Thyroid gland (tissue), 4 donors: ENCODE data around the gene MAPK1. TPM values are rescaled to one million over a fixed set of nuclear protein-coding genes. Genes with fewer than 3 reads are reported as not detected.

Experiments used
- DNase-seq, 2 donors: peaks; one replicate each; pipeline ENCODE4 v3.0.0-alpha.2; 2019
- H3K27ac ChIP-seq, 3 donors: fragments of 200-600 bp; sonication (generic); 1 replicate in 2 of 3; 2 replicates in 1 of 3; pipeline ENCODE4 v1.5.1; 2016 to 2019; ENCODE audit warnings: mild to moderate bottlenecking in 1 of 3, moderate library complexity in 1 of 3
- H3K27me3 ChIP-seq: fragments of 200-600 bp; sonication (generic); one replicate; pipeline ENCODE4 v1.5.1; 2019
- H3K36me3 ChIP-seq, 2 donors: fragments of 200-600 bp; sonication (generic); one replicate each; pipeline ENCODE4 v1.5.1; 2016 to 2019
- H3K4me1 ChIP-seq, 2 donors: fragments of 200-600 bp; sonication (generic); one replicate each; pipeline ENCODE4 v1.5.1; 2017 to 2019
- H3K4me3 ChIP-seq, 3 donors: fragments of 200-600 bp; sonication (generic); replicated peaks in 1 of 3; 1 replicate in 2 of 3; 2 replicates in 1 of 3; pipeline ENCODE4 v1.5.1; 2016; ENCODE audit warnings: mild to moderate bottlenecking in 1 of 3
- H3K9me3 ChIP-seq: fragments of 200-600 bp; sonication (generic); one replicate; pipeline ENCODE4 v1.5.1; 2017
- POLR2A ChIP-seq, 2 donors: fragments of 450-650 bp; IDR thresholded peaks; one replicate each; pipeline ENCODE4 v1.6.1; 2017; ENCODE audit warnings: antibody characterized with exemption in 2 of 2, mild to moderate bottlenecking in 2 of 2, moderate library complexity in 1 of 2
- WGBS, 2 donors: methylation state at CpG; one replicate each; pipeline ENCODE4 v1.1.5; 2017; 5-methylcytosine and 5-hydroxymethylcytosine counted together
- intact Hi-C: fragments of 100-400 bp; cut with DNase I; formaldehyde crosslinking; loops from one replicate; pipeline ENCODE4 v1.15.1; 2023
- total RNA-seq, 4 donors: library from RNA; depleted of rRNA; stranded (reverse); fragments of >200 nt; gene quantifications; one replicate each; pipeline ENCODE4 v1.2.3, GENCODE V29; 2016
- TF ChIP-seq, protein P1 (sequence below), 6 experiments: fragments of 200-600 bp in 3 of 6; fragments of 450-650 bp in 3 of 6; sonication (generic) in 3 of 6; IDR thresholded peaks; one replicate each; pipeline ENCODE4 v1.5.1; 2016 to 2019; ENCODE audit warnings: antibody characterized with exemption in 6 of 6, mild to moderate bottlenecking in 2 of 6, inconsistent platforms in 1 of 6, moderate library complexity in 1 of 6

MAPK1 gene
- total RNA-seq, 4 donors from 2014 or later = 83.1 to 145 (median 97.9) TPM

DNA sequence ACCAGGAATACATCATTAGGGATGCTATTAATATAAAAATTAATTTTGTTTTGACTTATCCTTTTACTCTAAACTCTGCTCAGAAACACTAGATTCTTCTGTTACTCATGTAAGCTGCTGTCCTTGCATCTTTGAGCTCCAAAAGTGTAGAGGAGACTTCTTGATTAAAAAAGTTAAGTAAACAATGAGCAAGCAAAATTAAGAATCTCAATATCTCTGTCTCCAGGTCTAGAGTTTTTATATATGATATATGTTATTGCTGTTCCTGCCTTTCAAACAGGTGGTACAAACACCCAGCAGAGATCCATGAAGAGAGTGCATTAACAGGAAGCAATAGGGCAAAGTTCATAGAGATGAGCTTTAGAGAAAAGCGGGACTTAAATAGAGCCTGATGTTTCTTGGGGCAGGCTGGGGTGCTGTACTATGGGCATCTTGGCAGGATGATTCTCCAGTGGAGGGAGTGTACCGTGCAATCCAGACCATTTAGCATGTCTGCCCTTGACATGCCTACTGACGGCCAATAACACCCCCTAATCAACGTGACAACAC lies 6.9 kb downstream of the MAPK1 start:
- 84 to 87% methylated on average over 4 of the region's 4 CpGs for WGBS, 2 donors
- Histone ChIP-seq H3K27me3 (no peaks in the 10 kb centered on the region), H3K4me1 (peaks cover 47 to 58% of the 10 kb centered on the region in 2 donors), H3K4me3 (no peak overlapping the region), H3K27ac (no peak overlapping the region), H3K9me3 (no peaks in the 10 kb centered on the region), H3K36me3 (no peaks in the 10 kb centered on the region)
- intact Hi-C loops = loop anchor here (10.0 kb wide), 1 partner anchor 126 kb away; the partner anchor contains the start of gene YPEL1
- TF ChIP-seq, protein P1, sequence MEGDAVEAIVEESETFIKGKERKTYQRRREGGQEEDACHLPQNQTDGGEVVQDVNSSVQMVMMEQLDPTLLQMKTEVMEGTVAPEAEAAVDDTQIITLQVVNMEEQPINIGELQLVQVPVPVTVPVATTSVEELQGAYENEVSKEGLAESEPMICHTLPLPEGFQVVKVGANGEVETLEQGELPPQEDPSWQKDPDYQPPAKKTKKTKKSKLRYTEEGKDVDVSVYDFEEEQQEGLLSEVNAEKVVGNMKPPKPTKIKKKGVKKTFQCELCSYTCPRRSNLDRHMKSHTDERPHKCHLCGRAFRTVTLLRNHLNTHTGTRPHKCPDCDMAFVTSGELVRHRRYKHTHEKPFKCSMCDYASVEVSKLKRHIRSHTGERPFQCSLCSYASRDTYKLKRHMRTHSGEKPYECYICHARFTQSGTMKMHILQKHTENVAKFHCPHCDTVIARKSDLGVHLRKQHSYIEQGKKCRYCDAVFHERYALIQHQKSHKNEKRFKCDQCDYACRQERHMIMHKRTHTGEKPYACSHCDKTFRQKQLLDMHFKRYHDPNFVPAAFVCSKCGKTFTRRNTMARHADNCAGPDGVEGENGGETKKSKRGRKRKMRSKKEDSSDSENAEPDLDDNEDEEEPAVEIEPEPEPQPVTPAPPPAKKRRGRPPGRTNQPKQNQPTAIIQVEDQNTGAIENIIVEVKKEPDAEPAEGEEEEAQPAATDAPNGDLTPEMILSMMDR (IDR thresholded peaks at IDR 0.05) = no peak
- no peak for TF ChIP-seq POLR2A (IDR thresholded peaks at IDR 0.05)
- no peak for DNase-seq

DNA sequence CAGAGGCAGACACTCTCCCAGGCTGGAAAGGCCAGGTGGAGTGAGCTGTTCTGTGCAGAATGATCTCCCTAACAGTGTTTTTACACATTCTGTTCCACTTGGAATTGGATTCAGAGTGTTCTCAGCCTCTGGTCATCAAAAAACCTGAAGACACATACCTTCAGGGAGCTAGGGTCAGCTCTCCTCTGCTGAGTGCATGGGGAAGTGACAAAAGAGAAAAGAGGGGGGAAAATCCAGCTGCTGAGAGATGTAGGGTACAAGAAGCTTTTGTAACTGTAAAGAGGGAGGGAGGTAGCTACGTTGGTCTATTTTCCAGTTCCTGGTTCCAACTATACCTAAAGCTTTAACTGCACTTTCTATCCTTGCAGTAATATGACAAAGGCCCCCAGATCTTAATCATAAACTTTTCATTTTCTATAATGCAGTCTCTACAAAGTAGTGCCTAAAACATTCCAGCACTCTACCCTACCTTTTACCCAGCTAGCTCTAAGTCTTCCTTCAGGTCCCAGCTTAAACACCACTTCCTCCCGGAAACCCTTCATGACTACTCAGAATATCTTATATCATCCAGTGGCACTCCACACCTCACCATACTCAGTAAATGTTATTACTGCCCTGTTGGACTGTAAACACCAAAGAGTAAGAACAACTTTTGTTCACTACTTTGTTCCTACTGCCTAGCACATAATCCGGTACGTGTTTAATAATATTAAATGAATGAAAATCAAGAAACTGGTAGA lies 9.2 kb downstream of the MAPK1 start:
- Histone ChIP-seq H3K4me3 (no peak overlapping the region), H3K4me1 (peaks cover 39 to 44% of the 10 kb centered on the region in 2 donors), H3K36me3 (no peaks in the 10 kb centered on the region), H3K9me3 (no peaks in the 10 kb centered on the region), H3K27ac (peak overlapping the region in 1 of 3 donors; percentile 3), H3K27me3 (no peaks in the 10 kb centered on the region)
- DNase-seq = no peak
- WGBS, 2 donors = 62 to 64% methylated on average over 4 of the region's 4 CpGs
- intact Hi-C loops = no loop called here
- no peak for TF ChIP-seq POLR2A (IDR thresholded peaks at IDR 0.05)
- TF ChIP-seq, protein P1 (IDR thresholded peaks at IDR 0.05) = no peak

DNA sequence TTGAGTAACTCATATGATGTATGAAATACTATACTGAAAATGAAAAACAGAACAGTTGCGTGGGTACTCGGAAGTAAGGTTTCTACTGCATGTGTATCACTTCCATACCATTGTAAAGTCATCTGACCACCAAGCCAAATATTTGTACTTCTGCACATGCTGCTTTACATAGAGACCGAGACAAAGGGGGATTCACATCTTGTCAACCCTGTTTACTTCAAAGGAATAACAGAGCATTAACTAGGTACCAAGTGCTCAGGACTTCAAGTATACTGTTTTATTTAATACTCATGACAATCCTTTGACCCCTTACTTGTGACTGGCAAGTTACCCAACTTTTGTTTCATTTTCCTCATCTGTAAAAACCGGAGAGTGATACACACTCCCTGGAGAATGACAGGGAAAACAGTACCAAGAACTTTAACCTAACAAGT lies 9.9 kb downstream of the MAPK1 start:
- Histone ChIP-seq H3K27me3 (no peaks in the 10 kb centered on the region), H3K9me3 (no peaks in the 10 kb centered on the region), H3K4me1 (peaks cover 33 to 39% of the 10 kb centered on the region in 2 donors), H3K36me3 (no peaks in the 10 kb centered on the region), H3K27ac (peak overlapping the region in 1 of 3 donors; percentile 3), H3K4me3 (no peak overlapping the region)
- TF ChIP-seq, protein P1 (IDR thresholded peaks at IDR 0.05) = no peak
- no peak for TF ChIP-seq POLR2A (IDR thresholded peaks at IDR 0.05)
- intact Hi-C loops = no loop called here
- DNase-seq = no peak
- 69 to 85% methylated on average over 4 of the region's 4 CpGs for WGBS, 2 donors

DNA sequence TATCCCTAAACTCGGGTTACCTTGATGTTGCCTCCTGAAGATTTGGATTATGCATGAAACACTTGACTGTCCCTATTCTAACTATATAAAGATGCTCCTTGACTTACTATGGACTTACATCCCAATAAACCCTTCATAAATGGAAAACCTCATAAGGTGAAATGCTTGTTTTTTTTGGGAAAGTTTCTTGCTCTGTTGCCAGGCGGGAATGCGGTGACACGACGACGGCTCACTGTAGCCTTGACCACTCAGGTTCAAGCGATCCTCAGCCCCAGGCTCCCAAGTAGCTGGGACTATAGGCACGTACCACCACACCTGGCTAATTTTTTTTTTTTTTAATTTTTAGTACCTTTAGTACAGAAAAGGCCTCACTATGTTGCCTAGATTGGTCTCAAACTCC lies 10.6 kb downstream of the MAPK1 start:
- no peaks in the 10 kb centered on the region for H3K36me3 ChIP-seq
- intact Hi-C loops = no loop called here
- H3K4me3 ChIP-seq = no peak overlapping the region
- H3K27me3 ChIP-seq = no peaks in the 10 kb centered on the region
- no peak for TF ChIP-seq POLR2A (IDR thresholded peaks at IDR 0.05)
- TF ChIP-seq, protein P1 (IDR thresholded peaks at IDR 0.05) = no peak
- WGBS, 2 donors = 87 to 91% methylated on average over 8 of the region's 8 CpGs
- peaks cover 33% of the 10 kb centered on the region in 2 donors for H3K4me1 ChIP-seq
- H3K9me3 ChIP-seq = no peaks in the 10 kb centered on the region
- no peak overlapping the region for H3K27ac ChIP-seq
- no peak for DNase-seq

DNA sequence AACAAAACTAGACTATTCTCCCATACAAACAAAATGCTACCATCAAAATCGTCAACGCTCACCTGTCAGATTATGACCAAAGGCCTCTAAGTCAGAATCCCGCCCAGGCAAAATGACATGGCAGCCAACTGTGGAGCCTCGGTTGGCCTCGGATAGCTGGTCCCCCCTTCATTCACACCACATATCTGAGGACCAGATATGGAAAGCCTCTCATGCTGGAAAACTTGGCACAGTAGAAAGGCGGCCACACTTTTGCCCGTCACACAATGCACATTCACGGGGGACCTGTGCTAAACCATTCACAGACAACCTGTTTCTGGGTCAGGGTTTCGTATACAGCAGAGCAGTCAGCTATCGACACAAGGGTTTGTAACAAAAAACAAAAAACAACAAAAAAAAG lies 11.2 kb downstream of the MAPK1 start:
- Histone ChIP-seq H3K27ac (no peak overlapping the region), H3K27me3 (no peaks in the 10 kb centered on the region), H3K4me3 (no peak overlapping the region), H3K36me3 (no peaks in the 10 kb centered on the region), H3K4me1 (peaks cover 29 to 33% of the 10 kb centered on the region in 2 donors), H3K9me3 (no peaks in the 10 kb centered on the region)
- 90 to 92% methylated on average over 10 of the region's 10 CpGs for WGBS, 2 donors
- no peak for TF ChIP-seq POLR2A (IDR thresholded peaks at IDR 0.05)
- TF ChIP-seq, protein P1 (IDR thresholded peaks at IDR 0.05) = no peak
- no peak for DNase-seq
- intact Hi-C loops = no loop called here
